ENCODE measurements around the gene CDK8. TPM values are rescaled to one million over a fixed set of nuclear protein-coding genes. Genes with fewer than 3 reads are reported as not detected.

CDK8 gene
- total and polyA plus RNA-seq, 12 donors: 6.4 to 12.5 (median 9.2) TPM

DNA sequence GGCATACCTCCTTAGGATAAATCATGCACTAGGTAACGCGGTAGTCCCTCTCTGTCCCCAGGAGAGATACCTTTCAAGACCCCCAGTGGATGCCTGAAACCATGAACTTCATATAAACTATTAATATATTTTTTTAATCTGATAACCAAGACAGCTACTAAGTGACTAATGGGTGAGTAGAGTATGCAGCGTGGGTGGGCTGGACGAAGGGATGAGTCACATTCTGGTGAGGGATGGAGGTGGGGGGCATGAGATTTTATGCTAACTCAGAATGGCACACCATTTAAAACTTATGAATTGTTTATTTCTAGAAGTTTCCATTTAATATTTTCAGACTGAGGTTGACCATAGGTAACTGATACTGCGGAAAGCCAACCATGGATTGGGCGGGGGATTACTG is 46.2 kb downstream of the CDK8 start:
- ATAC-seq (no peak), DNase-seq (no peak)
- H3K4me3 ChIP-seq: no peak overlapping the region
- H3K36me3 ChIP-seq: no peaks in the 10 kb centered on the region
- TF ChIP-seq, protein P1, sequence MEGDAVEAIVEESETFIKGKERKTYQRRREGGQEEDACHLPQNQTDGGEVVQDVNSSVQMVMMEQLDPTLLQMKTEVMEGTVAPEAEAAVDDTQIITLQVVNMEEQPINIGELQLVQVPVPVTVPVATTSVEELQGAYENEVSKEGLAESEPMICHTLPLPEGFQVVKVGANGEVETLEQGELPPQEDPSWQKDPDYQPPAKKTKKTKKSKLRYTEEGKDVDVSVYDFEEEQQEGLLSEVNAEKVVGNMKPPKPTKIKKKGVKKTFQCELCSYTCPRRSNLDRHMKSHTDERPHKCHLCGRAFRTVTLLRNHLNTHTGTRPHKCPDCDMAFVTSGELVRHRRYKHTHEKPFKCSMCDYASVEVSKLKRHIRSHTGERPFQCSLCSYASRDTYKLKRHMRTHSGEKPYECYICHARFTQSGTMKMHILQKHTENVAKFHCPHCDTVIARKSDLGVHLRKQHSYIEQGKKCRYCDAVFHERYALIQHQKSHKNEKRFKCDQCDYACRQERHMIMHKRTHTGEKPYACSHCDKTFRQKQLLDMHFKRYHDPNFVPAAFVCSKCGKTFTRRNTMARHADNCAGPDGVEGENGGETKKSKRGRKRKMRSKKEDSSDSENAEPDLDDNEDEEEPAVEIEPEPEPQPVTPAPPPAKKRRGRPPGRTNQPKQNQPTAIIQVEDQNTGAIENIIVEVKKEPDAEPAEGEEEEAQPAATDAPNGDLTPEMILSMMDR (IDR thresholded peaks at IDR 0.05): no peak
- no peaks in the 10 kb centered on the region for H3K9me3 ChIP-seq
- intact Hi-C loops (cut with DNase I): no loop called here
- H3K27ac ChIP-seq: no peak overlapping the region
- no peaks in the 10 kb centered on the region for H3K27me3 ChIP-seq
- WGBS, 2 donors: 85 to 93% methylated on average over 6 of the region's 6 CpGs
- H3K4me1 ChIP-seq: peaks cover 0 to 66% (median 29%) of the 10 kb centered on the region in 9 donors

DNA sequence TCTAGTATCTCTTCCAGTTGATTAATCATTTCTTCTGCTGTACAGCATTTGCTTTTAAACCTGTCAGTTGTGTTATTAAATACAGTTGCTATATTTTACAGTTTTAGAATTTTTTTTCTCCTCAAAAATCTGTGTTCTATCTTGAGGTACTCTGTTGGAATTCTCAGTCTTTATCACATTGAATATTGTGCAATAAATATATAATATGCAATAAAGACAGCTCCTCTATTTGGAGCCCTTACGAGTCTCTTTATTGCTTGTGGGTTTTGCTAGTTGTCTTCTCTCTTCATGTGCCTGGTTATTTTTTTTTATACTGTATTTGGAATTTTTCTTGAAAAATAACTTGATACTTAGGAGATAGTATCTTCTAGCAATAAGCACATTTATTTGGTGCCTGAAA is 51.7 kb downstream of the CDK8 start:
- intact Hi-C loops (cut with DNase I): no loop called here
- ATAC-seq (no peak), DNase-seq (no peak)
- Histone ChIP-seq H3K9me3 (peaks cover 0 to 5% (median 0%) of the 10 kb centered on the region in 11 donors), H3K4me3 (no peak overlapping the region), H3K27me3 (no peaks in the 10 kb centered on the region), H3K4me1 (peaks cover 0 to 34% (median 17%) of the 10 kb centered on the region in 9 donors), H3K27ac (no peak overlapping the region), H3K36me3 (no peaks in the 10 kb centered on the region)
- TF ChIP-seq, protein P1 (IDR thresholded peaks at IDR 0.05): no peak
- 92 to 100% methylated on average over 1 of the region's 1 CpG for WGBS, 2 donors

DNA sequence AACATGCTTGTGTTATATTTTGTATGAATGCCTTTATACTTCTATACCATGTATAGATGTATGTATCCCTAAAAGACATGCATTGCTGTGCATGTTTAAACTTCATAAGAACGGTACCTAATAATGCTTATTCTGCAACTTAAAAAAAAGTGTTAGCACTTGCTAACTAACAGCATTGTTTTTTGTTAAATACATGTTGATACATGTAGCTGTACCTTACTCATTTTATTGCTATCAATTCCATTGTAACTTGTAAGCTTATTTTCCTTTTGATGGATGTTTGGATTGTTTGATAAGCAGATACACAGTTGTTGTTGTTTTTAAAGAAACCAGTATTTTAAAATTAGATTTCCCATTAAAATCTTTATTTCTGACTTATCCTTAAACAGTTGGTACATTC is 53.8 kb downstream of the CDK8 start:
- WGBS, 2 donors: 96 to 98% methylated on average over 1 of the region's 1 CpG
- ATAC-seq: no peak
- intact Hi-C loops (cut with DNase I): no loop called here

DNA sequence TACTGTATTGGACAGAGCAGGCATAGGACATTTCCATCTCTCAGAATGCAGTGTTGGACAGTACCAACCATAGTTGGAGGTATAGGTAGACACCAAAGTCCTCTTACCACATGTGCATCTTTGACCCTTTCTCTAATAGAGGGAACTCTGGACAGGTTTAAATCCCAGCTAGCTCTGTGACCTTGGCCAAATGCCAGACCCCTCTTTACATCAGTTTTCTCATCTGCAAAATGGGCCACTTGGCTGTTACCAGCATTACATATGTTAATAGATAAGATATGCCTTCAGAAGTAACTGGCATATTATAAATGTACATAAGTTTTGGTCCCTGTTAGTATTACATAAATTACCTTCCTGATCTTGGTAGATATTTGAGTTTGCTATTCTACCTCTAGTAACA is 54.3 kb downstream of the CDK8 start:
- TF ChIP-seq, protein P1 (IDR thresholded peaks at IDR 0.05): no peak
- DNase-seq: no peak
- Histone ChIP-seq H3K9me3 (peaks cover 0 to 5% (median 0%) of the 10 kb centered on the region in 11 donors), H3K4me1 (peaks cover 0 to 19% (median 14%) of the 10 kb centered on the region in 9 donors), H3K27ac (no peak overlapping the region), H3K27me3 (no peaks in the 10 kb centered on the region), H3K4me3 (no peak overlapping the region), H3K36me3 (no peaks in the 10 kb centered on the region)
- ATAC-seq: no peak
- intact Hi-C loops (cut with DNase I): no loop called here

More for the DNA sequence above, 53.8 kb downstream of the CDK8 start:
- no peaks in the 10 kb centered on the region for H3K27me3 ChIP-seq
- H3K4me1 ChIP-seq: peaks cover 0 to 22% (median 14%) of the 10 kb centered on the region in 9 donors
- H3K36me3 ChIP-seq: no peaks in the 10 kb centered on the region
- no peak overlapping the region for H3K4me3 ChIP-seq
- TF ChIP-seq, protein P1 (IDR thresholded peaks at IDR 0.05): no peak
- H3K27ac ChIP-seq: no peak overlapping the region
- no peak for DNase-seq
- peaks cover 0 to 5% (median 0%) of the 10 kb centered on the region in 11 donors for H3K9me3 ChIP-seq
